GM12878 (cell line): ENCODE results near the gene ZNF48. TPM values are rescaled to one million over a fixed set of nuclear protein-coding genes. Genes with fewer than 3 reads are reported as not detected.

Source experiments
- ATAC-seq: fragments of 200-7000 bp; cut with Tn5 transposase; 3 replicates; pipeline ENCODE4 v1.9.1; 2020; ENCODE audit warnings: mild to moderate bottlenecking, moderate library complexity
- BruUV-seq: library from RNA; stranded (reverse); fragments of 400-500 nt; replicated peaks from 2 replicates; lab custom pipeline; 2021; lab: Mats Ljungman, UMichigan
- CTCF ChIA-PET: fragments of 300-600 bp; sonication (Branson Sonifier 250); formaldehyde crosslinking; extraction: SDS; loops from one replicate; lab custom pipeline; 2021; ENCODE audit warnings: inconsistent platforms; lab: Yijun Ruan, JAX
- POLR2A ChIA-PET: fragments of 350-600 bp; formaldehyde crosslinking; extraction: SDS; loops from one replicate; lab custom pipeline; 2021; ENCODE audit warnings: inconsistent platforms; lab: Charles Lee
- RAD21 ChIA-PET: fragments of 300-600 bp; sonication (Branson Sonifier 250); formaldehyde crosslinking; loops from one replicate; lab custom pipeline; 2023; ENCODE audit warnings: antibody characterized with exemption; ENCODE audit not compliant: unreplicated experiment; lab: Charles Lee
- SMC1A ChIA-PET: fragments of 300-600 bp; sonication (Branson Sonifier 250); formaldehyde crosslinking; loops from one replicate; lab custom pipeline; 2023; ENCODE audit not compliant: unreplicated experiment, uncharacterized antibody; lab: Charles Lee
- DNase-seq: peaks from one replicate; pipeline ENCODE4 v3.0.0-alpha.2; 2011; ENCODE audit warnings: low read depth, low spot score
- FAIRE-seq: peaks from 3 replicates; lab custom pipeline; 2011; peaks lifted over from hg19 to GRCh38; lab: Jason Lieb, UNC
- H2AFZ ChIP-seq: 2 replicates; pipeline ENCODE4 v1.6.0; 2011; ENCODE audit warnings: low read depth, low read length, control low read depth; ENCODE audit not compliant: control insufficient read depth
- H3K27ac ChIP-seq: 2 replicates; pipeline ENCODE4 v1.5.1; 2011; ENCODE audit warnings: control low read depth; ENCODE audit not compliant: control insufficient read depth, insufficient read depth
- H3K27me3 ChIP-seq, 2 experiments: replicated peaks in 1 of 2; 2 replicates each; pipeline versions ENCODE4 v1.6.0 to v1.6.1; 2011; ENCODE audit warnings: low read length in 1 of 2; ENCODE audit not compliant: control insufficient read depth in 2 of 2, insufficient read depth in 2 of 2
- H3K36me3 ChIP-seq, 2 experiments: 2 replicates each; pipeline ENCODE4 v1.5.1; 2011; ENCODE audit warnings: low read length in 1 of 2; ENCODE audit not compliant: control insufficient read depth in 2 of 2, insufficient read depth in 2 of 2
- H3K4me1 ChIP-seq: 2 replicates; pipeline ENCODE4 v1.6.1; 2011; ENCODE audit warnings: mild to moderate bottlenecking, low read length, moderate library complexity, mixed read lengths; ENCODE audit not compliant: control insufficient read depth, insufficient read depth
- H3K4me2 ChIP-seq: 2 replicates; pipeline ENCODE4 v1.6.0; 2011; ENCODE audit warnings: control low read depth; ENCODE audit not compliant: control insufficient read depth, insufficient read depth
- H3K4me3 ChIP-seq: fragments of 200-600 bp; sonication (generic); 2 replicates; pipeline ENCODE4 v1.5.1; 2016
- H3K79me2 ChIP-seq: 2 replicates; pipeline ENCODE4 v1.6.0; 2011; ENCODE audit warnings: low read length; ENCODE audit not compliant: control insufficient read depth, insufficient read depth
- H3K9ac ChIP-seq: 2 replicates; pipeline ENCODE4 v1.8.0; 2011; ENCODE audit warnings: low read length, control low read depth, mixed read lengths; ENCODE audit not compliant: control insufficient read depth, insufficient read depth
- H3K9me3 ChIP-seq: replicated peaks from 3 replicates; pipeline ENCODE4 v1.5.1; 2011; ENCODE audit warnings: mild to moderate bottlenecking, low read length; ENCODE audit not compliant: control insufficient read depth, insufficient read depth
- H4K20me1 ChIP-seq: 2 replicates; pipeline ENCODE4 v1.6.0; 2011; ENCODE audit not compliant: control insufficient read depth, insufficient read depth
- ATF7 ChIP-seq: fragments of 450-650 bp; IDR thresholded peaks from 2 replicates; pipeline ENCODE4 v1.6.1; 2016; ENCODE audit warnings: low read depth, mild to moderate bottlenecking
- ESRRA ChIP-seq: IDR thresholded peaks from 2 replicates; pipeline ENCODE4 v1.6.1; 2012; ENCODE audit warnings: mild to moderate bottlenecking, low read length, improper control_type of control experiment
- HDGF ChIP-seq: fragments of 450-650 bp; IDR thresholded peaks from 2 replicates; pipeline ENCODE4 v1.6.1; 2016; ENCODE audit warnings: antibody characterized with exemption
- JUND ChIP-seq: IDR thresholded peaks from 2 replicates; pipeline ENCODE4 v1.6.1; 2012; ENCODE audit warnings: low read depth, mild to moderate bottlenecking, low read length, improper control_type of control experiment, moderate library complexity
- NFXL1 ChIP-seq: fragments of 450-650 bp; IDR thresholded peaks from 2 replicates; pipeline ENCODE4 v1.6.1; 2017; ENCODE audit warnings: antibody characterized with exemption, mild to moderate bottlenecking, borderline replicate concordance
- STAT1 ChIP-seq: fragments of 450-650 bp; conservative IDR thresholded peaks from 2 replicates; pipeline ENCODE4 v1.6.1; 2014; ENCODE audit warnings: antibody characterized with exemption, mild to moderate bottlenecking
- ZNF217 ChIP-seq: fragments of 450-650 bp; IDR thresholded peaks from 2 replicates; pipeline ENCODE4 v1.6.1; 2017; ENCODE audit warnings: antibody characterized with exemption, mild to moderate bottlenecking
- ZZZ3 ChIP-seq: IDR thresholded peaks from 2 replicates; pipeline ENCODE4 v1.6.1; 2011; ENCODE audit warnings: low read depth; ENCODE audit not compliant: control insufficient read depth, insufficient read length
- WGBS: methylation state at CpG from one replicate; pipeline ENCODE4 v1.1.6; 2016; ENCODE audit warnings: low lambda C conversion rate; ENCODE audit not compliant: insufficient replicate concordance, insufficient coverage; ENCODE audit errors: missing lambda C conversion rate; 5-methylcytosine and 5-hydroxymethylcytosine counted together
- in situ Hi-C: fragments of 300-500 bp; cut with MboI; formaldehyde crosslinking; loops from 9 replicates; pipeline ENCODE4 v1.14.3; 2018; ENCODE audit warnings: mixed read lengths
- intact Hi-C: fragments of 100-400 bp; cut with micrococcal nuclease; formaldehyde crosslinking; loops from one replicate; pipeline ENCODE4 v1.14.2; 2022; ENCODE audit not compliant: unreplicated experiment
- polyA plus RNA-seq, 11 experiments: library from polyadenylated mRNA; depleted of rRNA in 4 of 11; unstranded in 6 of 11; stranded (reverse) in 5 of 11; fragments of >200 nt; fragmentation: Nextera tagmentation in 4 of 11; fragmentation: Illumina TruSeq in 1 of 11; extraction: Ambion mirVana in 4 of 11; extraction: Trizol in 1 of 11; gene quantifications; 1 replicate in 1 of 11; 2 replicates in 10 of 11; pipeline versions ENCODE4 v1.2.1 to v1.2.3, GENCODE V29; 2011 to 2016; ENCODE audit warnings: inconsistent platforms in 2 of 11, missing spikeins in 2 of 11, low read depth in 1 of 11
- total RNA-seq, 4 experiments: library from RNA; depleted of rRNA in 3 of 4; stranded (reverse); fragments of >200 nt in 3 of 4; fragmentation: Illumina TruSeq in 1 of 4; extraction: Trizol in 1 of 4; gene quantifications; 2 replicates each; pipeline versions ENCODE4 v1.2.1 to v1.2.3, GENCODE V29; 2013 to 2021
- TF ChIP-seq, protein P1 (sequence below): IDR thresholded peaks from 2 replicates; pipeline ENCODE4 v1.6.1; 2012; ENCODE audit warnings: low read depth, low read length, improper control_type of control experiment
- TF ChIP-seq, protein P2 (sequence below): IDR thresholded peaks from 2 replicates; pipeline ENCODE4 v1.6.1; 2011; ENCODE audit warnings: low read depth, low read length, improper control_type of control experiment, borderline replicate concordance

The ZNF48 gene
- total and polyA plus RNA-seq, 10 of the 15 experiments (the other 5 are each of a cell fraction or from before 2014, with no cell fraction given), result 0.14 to 12.0 (median 4.2) TPM

DNA sequence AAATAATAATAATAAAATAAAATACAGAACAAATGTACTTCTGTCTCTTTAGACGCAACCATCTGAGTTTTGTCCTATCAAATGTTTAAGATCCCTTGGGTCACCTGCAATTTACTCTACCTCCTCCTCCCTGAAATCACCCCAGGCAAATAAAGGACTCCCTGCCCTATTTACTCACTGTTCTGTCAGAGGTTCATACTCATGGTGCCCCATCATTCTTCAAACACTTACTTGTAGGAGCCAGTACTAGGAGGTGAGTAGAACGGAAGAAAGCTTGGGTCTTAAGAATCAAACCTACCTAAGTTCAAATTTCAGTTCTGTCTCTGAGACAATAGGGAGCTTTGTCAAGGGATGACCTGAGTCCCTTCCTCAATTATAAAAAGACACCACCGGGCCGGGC, 28.7 kb upstream of the ZNF48 start:
- ChIA-PET SMC1A (interaction anchor here (0.9 to 3.5 kb wide), 6 partner anchors 10 to 71 kb away, joined by 3 to 15 read pairs (median 3); partner anchors contain the start of gene ZNF771), POLR2A (interaction anchor here (1.0 to 1.5 kb wide), 4 partner anchors 8 to 311 kb away, joined by 3 to 6 read pairs (median 4); no protein-coding TSS in a partner anchor), RAD21 (interaction anchor here (0.7 to 1.4 kb wide), 3 partner anchors 10 to 43 kb away, joined by 3 to 5 read pairs (median 4); partner anchors contain the start of gene CD2BP2), CTCF (interaction anchor here (0.7 to 9.0 kb wide), 4 partner anchors 43 to 393 kb away, joined by 3 to 70 read pairs (median 8); partner anchors contain the start of genes TAOK2, TBX6 and ZNF771)
- H3K4me1 ChIP-seq, result peaks cover 10% of the 10 kb centered on the region
- H3K27me3 ChIP-seq, result no peaks in the 10 kb centered on the region
- peak overlapping the region; percentile 17; the same call in 1 of the 2 replicates for H3K4me2 ChIP-seq
- ATAC-seq (no peak), DNase-seq (no peak), FAIRE-seq (no peak)
- H2AFZ ChIP-seq, result no peak overlapping the region
- BruUV-seq, result no TSS peak
- TF ChIP-seq HDGF (no peak), ATF7 (no peak), ZNF217 (no peak), STAT1 (no peak), NFXL1 (no peak), JUND (no peak), ESRRA (no peak), ZZZ3 (no peak)
- TF ChIP-seq, protein P1, sequence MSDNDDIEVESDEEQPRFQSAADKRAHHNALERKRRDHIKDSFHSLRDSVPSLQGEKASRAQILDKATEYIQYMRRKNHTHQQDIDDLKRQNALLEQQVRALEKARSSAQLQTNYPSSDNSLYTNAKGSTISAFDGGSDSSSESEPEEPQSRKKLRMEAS, result no peak
- TF ChIP-seq, protein P2, sequence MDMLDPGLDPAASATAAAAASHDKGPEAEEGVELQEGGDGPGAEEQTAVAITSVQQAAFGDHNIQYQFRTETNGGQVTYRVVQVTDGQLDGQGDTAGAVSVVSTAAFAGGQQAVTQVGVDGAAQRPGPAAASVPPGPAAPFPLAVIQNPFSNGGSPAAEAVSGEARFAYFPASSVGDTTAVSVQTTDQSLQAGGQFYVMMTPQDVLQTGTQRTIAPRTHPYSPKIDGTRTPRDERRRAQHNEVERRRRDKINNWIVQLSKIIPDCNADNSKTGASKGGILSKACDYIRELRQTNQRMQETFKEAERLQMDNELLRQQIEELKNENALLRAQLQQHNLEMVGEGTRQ, result no peak
- in situ Hi-C loops, result no loop called here
- H3K36me3 ChIP-seq, result peaks cover 4 to 15% of the 10 kb centered on the region in 2 experiments
- H4K20me1 ChIP-seq, result peaks cover 17% of the 10 kb centered on the region
- H3K4me3 ChIP-seq, result peak overlapping the region; percentile 97; the same call in 1 of the 2 replicates
- no peaks in the 10 kb centered on the region for H3K9me3 ChIP-seq
- H3K27ac ChIP-seq, result no peak overlapping the region
- no peak overlapping the region for H3K9ac ChIP-seq
- intact Hi-C loops, result no loop called here
- H3K79me2 ChIP-seq, result peaks cover 35% of the 10 kb centered on the region
- WGBS, result 87% methylated on average over 4 of the region's 4 CpGs
